Measurements from ENCODE around the gene TMEM165.

- TF ChIP-seq CTCF (IDR thresholded peaks at IDR 0.05; ENCODE audit: insufficient read depth, low read length, poor library complexity, severe bottlenecking) (no peak), EZH2phosphoT487 (conservative IDR thresholded peaks at IDR 0.05; ENCODE audit: low read length) (no peak)
These were observed 54.8 kb downstream of the TMEM165 start for GRCh38 chr4:55450566-55450965.
